Subcutaneous adipose tissue (tissue), 4 donors: ENCODE data around the gene AATK. TPM values are rescaled to one million over a fixed set of nuclear protein-coding genes. Genes with fewer than 3 reads are reported as not detected.

Source experiments
- CTCF ChIP-seq: fragments of 450-650 bp; IDR thresholded peaks from one replicate; pipeline ENCODE4 v1.5.1; 2016; ENCODE audit warnings: low read depth, mild to moderate bottlenecking, control low read depth, antibody characterized with exemption, moderate library complexity
- total RNA-seq, 4 donors: library from RNA; depleted of rRNA; stranded (reverse); fragments of >200 nt; gene quantifications; one replicate each; pipeline ENCODE4 v1.1.0, GENCODE V29; 2016

Gene AATK
- total RNA-seq, 4 donors from 2014 or later = 1.0 to 2.0 (median 1.7) TPM

- no peak for TF ChIP-seq CTCF
Observed at GRCh38 chr17:81127526-81128177, 38.4 kb downstream of the AATK start.

GRCh38 chr17:81127133-81127455 lies 38.9 kb downstream of the AATK start:
- no peak for TF ChIP-seq CTCF

- TF ChIP-seq CTCF = no peak
Observed at GRCh38 chr17:81126281-81127132, 39.5 kb downstream of the AATK start.

GRCh38 chr17:81125573-81126081 lies 40.4 kb downstream of the AATK start:
- TF ChIP-seq CTCF = no peak

- TF ChIP-seq CTCF = no peak
Observed at GRCh38 chr17:81124377-81124776, 41.6 kb downstream of the AATK start.

GRCh38 chr17:81123052-81124048 lies 42.7 kb downstream of the AATK start:
- no peak for TF ChIP-seq CTCF
